RPMI7951 (cell line): Measurements from ENCODE around the gene ECHS1. TPM values are rescaled to one million over a fixed set of nuclear protein-coding genes. Genes with fewer than 3 reads are reported as not detected.
"Not testable (repeated sequence)": the region's sequence is repeated elsewhere in the genome, so short reads cannot be mapped to it uniquely, and the experiment has no call there.

Source experiments
- DNase-seq: peaks from one replicate; pipeline ENCODE4 v3.0.0-alpha.2; 2012; ENCODE audit warnings: low read depth
- total RNA-seq: library from RNA; depleted of rRNA; stranded (reverse); fragments of >200 nt; shearing (Covaris generic); gene quantifications from 2 replicates; pipeline ENCODE4 v1.2.3, GENCODE V29; 2014; rRNA removed

ECHS1 gene
- total RNA-seq, 1 experiment from 2014 or later: 91.1 TPM

- DNase-seq: no peak
Measured at GRCh38 chr10:133324857-133325260, 48.3 kb downstream of the ECHS1 start.

- peak; percentile 58 for DNase-seq
Measured at GRCh38 chr10:133324198-133324792, 48.9 kb downstream of the ECHS1 start.

- DNase-seq: not testable (repeated sequence)
Measured at GRCh38 chr10:133322064-133322709, 51.0 kb downstream of the ECHS1 start.

GRCh38 chr10:133320852-133321422, 52.2 kb downstream of the ECHS1 start:
- DNase-seq: not testable (repeated sequence)

- no peak for DNase-seq
Measured at GRCh38 chr10:133318494-133319127, 54.5 kb downstream of the ECHS1 start.

- no peak for DNase-seq
Measured at GRCh38 chr10:133316732-133317131, 56.4 kb downstream of the ECHS1 start.

GRCh38 chr10:133316266-133316665, 56.9 kb downstream of the ECHS1 start:
- DNase-seq: no peak

GRCh38 chr10:133315847-133316246, 57.3 kb downstream of the ECHS1 start:
- peak; percentile 28 for DNase-seq

GRCh38 chr10:133314911-133315310, 58.2 kb downstream of the ECHS1 start:
- no peak for DNase-seq

- no peak for DNase-seq
Measured at GRCh38 chr10:133313192-133313591, 60.0 kb downstream of the ECHS1 start.

GRCh38 chr10:133312769-133313145, 60.4 kb downstream of the ECHS1 start:
- DNase-seq: no peak

Other genes with a start within 250 kb of the ECHS1 start
- not detected in 2 replicates for gene KNDC1, start 213.1 kb downstream of the ECHS1 start, total RNA-seq
- not detected in 2 replicates for gene UTF1, start 143.1 kb downstream of the ECHS1 start, total RNA-seq
- not detected in 2 replicates for gene VENTX, start 135.5 kb downstream of the ECHS1 start, total RNA-seq
- 3.8 and 6.3 TPM in 2 replicates for gene ADAM8, start 96.5 kb downstream of the ECHS1 start, total RNA-seq
- 42.0 and 43.3 TPM in 2 replicates for gene TUBGCP2, start 64.5 kb downstream of the ECHS1 start, total RNA-seq
- 33.9 and 57.6 TPM in 2 replicates for gene ZNF511, start 64.4 kb downstream of the ECHS1 start, total RNA-seq
- not detected in 2 replicates for gene CALY, start 36.5 kb downstream of the ECHS1 start, total RNA-seq
- not detected in 2 replicates for gene PRAP1, start 26.0 kb downstream of the ECHS1 start, total RNA-seq
- 2.6 and 5.5 TPM in 2 replicates for gene FUOM, start 15.3 kb downstream of the ECHS1 start, total RNA-seq
- gene PAOX, start 5.9 kb upstream of the ECHS1 start, total RNA-seq: 2.8 and 4.6 TPM in 2 replicates
- gene MTG1, start 20.8 kb upstream of the ECHS1 start, total RNA-seq: 12.1 and 16.5 TPM in 2 replicates
- gene SPRN, start 51.3 kb upstream of the ECHS1 start, total RNA-seq: not detected in 2 replicates
- 0.10 and 0.24 TPM in 2 replicates for gene SCART1, start 80.6 kb upstream of the ECHS1 start, total RNA-seq
- not detected in 2 replicates for gene CYP2E1, start 154.0 kb upstream of the ECHS1 start, total RNA-seq
- gene SYCE1, start 192.2 kb upstream of the ECHS1 start, total RNA-seq: not detected in 2 replicates